ENCODE measurements around the gene MDM2. TPM values are rescaled to one million over a fixed set of nuclear protein-coding genes. Genes with fewer than 3 reads are reported as not detected.

Gene MDM2
- total RNA-seq, 1 experiment from 2014 or later = 95.2 TPM

DNA sequence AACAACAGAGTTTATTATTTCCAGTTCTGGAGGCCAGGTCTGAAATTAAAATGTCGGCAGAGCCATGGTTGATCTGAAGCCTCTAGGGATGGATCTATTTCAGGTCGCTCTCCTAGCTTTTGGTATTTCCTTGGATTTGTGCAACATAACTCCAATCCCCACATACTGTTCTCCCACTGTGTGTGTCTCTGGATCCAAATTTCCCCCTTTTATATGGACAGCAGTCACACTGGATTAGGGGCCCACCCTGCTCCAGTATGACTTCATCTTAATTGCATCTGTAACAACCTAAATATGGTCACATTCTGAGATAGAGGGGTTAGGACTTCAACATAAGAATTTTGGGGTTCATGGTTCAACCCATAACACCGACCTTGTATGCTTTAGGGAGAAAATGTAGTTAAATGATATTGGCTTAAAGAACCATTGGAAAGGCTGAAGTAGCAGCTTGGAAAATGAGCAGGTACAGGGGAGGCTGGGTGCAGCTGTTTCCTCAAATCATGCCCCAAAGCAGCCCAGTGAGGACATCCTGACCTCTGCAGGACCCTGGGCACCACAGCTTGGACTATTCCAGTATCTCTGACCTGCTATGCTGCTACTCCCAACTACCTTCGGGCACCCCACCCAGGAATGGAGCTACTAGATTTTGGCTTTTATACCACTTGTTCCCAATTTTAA lies 13.9 kb upstream of the MDM2 start:
- no TSS peak for BruUV-seq (replicated peaks)
- no peaks in the 10 kb centered on the region for H3F3A ChIP-seq (ENCODE audit: insufficient read depth, low read depth)
- no peaks in the 10 kb centered on the region for H3K79me2 ChIP-seq (ENCODE audit: low read depth)
- CTCF ChIA-PET = no interaction called here
- H2AFZ ChIP-seq = no peak overlapping the region
- no peak for DNase-seq
- no peaks in the 10 kb centered on the region for H3K36me3 ChIP-seq (ENCODE audit: low read depth)
- H3K4me2 ChIP-seq = no peak overlapping the region
- intact Hi-C loops (cut with micrococcal nuclease; ENCODE audit: unreplicated experiment) = no loop called here
- no peaks in the 10 kb centered on the region for H3K9me2 ChIP-seq (ENCODE audit: insufficient read depth)
- POLR2A ChIA-PET (ENCODE audit: unreplicated experiment) = no interaction called here
- TF ChIP-seq EZH2 (IDR thresholded peaks at IDR 0.05; ENCODE audit: low read depth) = no peak
- TF ChIP-seq, protein P1, sequence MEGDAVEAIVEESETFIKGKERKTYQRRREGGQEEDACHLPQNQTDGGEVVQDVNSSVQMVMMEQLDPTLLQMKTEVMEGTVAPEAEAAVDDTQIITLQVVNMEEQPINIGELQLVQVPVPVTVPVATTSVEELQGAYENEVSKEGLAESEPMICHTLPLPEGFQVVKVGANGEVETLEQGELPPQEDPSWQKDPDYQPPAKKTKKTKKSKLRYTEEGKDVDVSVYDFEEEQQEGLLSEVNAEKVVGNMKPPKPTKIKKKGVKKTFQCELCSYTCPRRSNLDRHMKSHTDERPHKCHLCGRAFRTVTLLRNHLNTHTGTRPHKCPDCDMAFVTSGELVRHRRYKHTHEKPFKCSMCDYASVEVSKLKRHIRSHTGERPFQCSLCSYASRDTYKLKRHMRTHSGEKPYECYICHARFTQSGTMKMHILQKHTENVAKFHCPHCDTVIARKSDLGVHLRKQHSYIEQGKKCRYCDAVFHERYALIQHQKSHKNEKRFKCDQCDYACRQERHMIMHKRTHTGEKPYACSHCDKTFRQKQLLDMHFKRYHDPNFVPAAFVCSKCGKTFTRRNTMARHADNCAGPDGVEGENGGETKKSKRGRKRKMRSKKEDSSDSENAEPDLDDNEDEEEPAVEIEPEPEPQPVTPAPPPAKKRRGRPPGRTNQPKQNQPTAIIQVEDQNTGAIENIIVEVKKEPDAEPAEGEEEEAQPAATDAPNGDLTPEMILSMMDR (conservative IDR thresholded peaks at IDR 0.05) = no peak
- H3K4me1 ChIP-seq (replicated peaks; ENCODE audit: insufficient read depth) = 0 out of 2 replicates have a peak, but pooled peaks cover 5% of the 10 kb centered on the region
- H4K20me1 ChIP-seq (ENCODE audit: insufficient read depth) = no peaks in the 10 kb centered on the region
- H3K9me3 ChIP-seq (ENCODE audit: insufficient read depth, low read depth) = no peaks in the 10 kb centered on the region
- H3K4me3 ChIP-seq = no peak overlapping the region
- no peak overlapping the region for H3K27ac ChIP-seq
- no peaks in the 10 kb centered on the region for H3K27me3 ChIP-seq (ENCODE audit: insufficient read depth, low read depth)

DNA sequence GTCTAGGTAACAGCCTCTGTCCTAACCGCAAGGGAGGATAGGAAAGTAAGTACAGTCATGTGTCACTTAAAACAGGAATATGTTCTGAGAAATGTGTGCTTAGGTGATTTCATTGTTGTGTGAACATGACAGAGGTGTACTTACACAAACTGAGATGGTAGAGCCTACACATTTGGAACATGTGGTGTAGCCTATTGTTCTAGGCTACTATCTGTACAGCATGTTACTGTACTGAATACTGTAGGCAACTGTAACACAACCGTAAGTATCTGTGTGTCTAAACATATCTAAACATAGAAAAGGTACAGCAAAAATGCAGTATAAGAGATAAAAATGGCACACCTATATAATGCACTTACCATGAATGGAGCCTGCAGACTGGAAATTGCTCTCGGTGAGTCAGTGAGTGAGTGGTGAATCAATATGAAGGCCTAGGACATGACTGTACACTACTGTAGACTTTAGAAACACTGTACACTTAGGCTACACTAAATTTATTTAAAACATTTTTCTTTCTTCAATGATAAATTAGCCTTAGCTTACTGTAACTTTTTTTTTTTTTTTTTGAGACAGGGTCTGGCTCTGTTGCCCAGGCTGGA lies 13.2 kb upstream of the MDM2 start:
- no TSS peak for BruUV-seq (replicated peaks)
- DNase-seq = peak in 1 of 2 experiments; percentile 51
- intact Hi-C loops (cut with micrococcal nuclease; ENCODE audit: unreplicated experiment) = no loop called here
- no peaks in the 10 kb centered on the region for H3K79me2 ChIP-seq (ENCODE audit: low read depth)
- peaks cover 6% of the 10 kb centered on the region; the same call in 1 of the 2 replicates for H3F3A ChIP-seq (ENCODE audit: insufficient read depth, low read depth)
- H3K9me2 ChIP-seq (ENCODE audit: insufficient read depth) = no peaks in the 10 kb centered on the region
- H4K20me1 ChIP-seq (ENCODE audit: insufficient read depth) = no peaks in the 10 kb centered on the region
- no peaks in the 10 kb centered on the region for H3K27me3 ChIP-seq (ENCODE audit: insufficient read depth, low read depth)
- no peak overlapping the region for H3K27ac ChIP-seq
- no peak overlapping the region for H3K4me3 ChIP-seq
- H2AFZ ChIP-seq = no peak overlapping the region
- H3K4me1 ChIP-seq (replicated peaks; ENCODE audit: insufficient read depth) = peaks cover 7% of the 10 kb centered on the region
- no peak overlapping the region for H3K4me2 ChIP-seq
- ChIA-PET CTCF (no interaction called here), POLR2A (ENCODE audit: unreplicated experiment) (no interaction called here)
- H3K9me3 ChIP-seq (ENCODE audit: insufficient read depth, low read depth) = no peaks in the 10 kb centered on the region
- H3K36me3 ChIP-seq (ENCODE audit: low read depth) = no peaks in the 10 kb centered on the region
- no peak for TF ChIP-seq EZH2 (IDR thresholded peaks at IDR 0.05; ENCODE audit: low read depth)
- TF ChIP-seq, protein P1 (conservative IDR thresholded peaks at IDR 0.05) = no peak

DNA sequence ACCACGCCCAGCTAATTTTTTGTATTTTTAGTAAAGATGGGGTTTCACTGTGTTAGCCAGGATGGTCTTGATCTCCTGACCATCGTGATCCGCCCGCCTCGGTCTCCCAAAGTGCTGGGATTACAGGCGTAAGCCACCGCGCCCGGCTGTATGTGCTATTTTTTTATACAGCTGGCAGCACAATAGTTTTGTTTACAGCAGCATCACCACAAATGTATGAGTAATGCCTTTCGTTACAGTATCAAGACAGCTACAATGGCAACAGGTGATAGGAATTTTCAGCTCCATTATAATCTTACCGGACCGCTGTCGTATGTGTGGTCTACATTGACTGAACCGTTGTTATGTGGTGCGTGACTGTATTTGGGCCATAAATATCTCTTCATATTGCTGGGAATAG lies 11.6 kb upstream of the MDM2 start:
- Histone ChIP-seq H3K4me1 (replicated peaks; ENCODE audit: insufficient read depth) (peaks cover 23% of the 10 kb centered on the region), H2AFZ (no peak overlapping the region), H3K27ac (no peak overlapping the region), H3K79me2 (ENCODE audit: low read depth) (no peaks in the 10 kb centered on the region), H3K27me3 (ENCODE audit: insufficient read depth, low read depth) (no peaks in the 10 kb centered on the region), H4K20me1 (ENCODE audit: insufficient read depth) (no peaks in the 10 kb centered on the region), H3K4me2 (no peak overlapping the region), H3F3A (ENCODE audit: insufficient read depth, low read depth) (peaks cover 19% of the 10 kb centered on the region; the same call in 1 of the 2 replicates), H3K9me3 (ENCODE audit: insufficient read depth, low read depth) (no peaks in the 10 kb centered on the region), H3K9me2 (ENCODE audit: insufficient read depth) (no peaks in the 10 kb centered on the region), H3K4me3 (no peak overlapping the region), H3K36me3 (ENCODE audit: low read depth) (no peaks in the 10 kb centered on the region)
- ChIA-PET POLR2A (ENCODE audit: unreplicated experiment) (no interaction called here), CTCF (no interaction called here)
- no peak for DNase-seq
- intact Hi-C loops (cut with micrococcal nuclease; ENCODE audit: unreplicated experiment) = no loop called here
- BruUV-seq (replicated peaks) = no TSS peak
- TF ChIP-seq EZH2 (IDR thresholded peaks at IDR 0.05; ENCODE audit: low read depth) = no peak
- TF ChIP-seq, protein P1 (conservative IDR thresholded peaks at IDR 0.05) = no peak
